PFSK-1 (cell line): ENCODE results near the gene HDAC7.

Source experiments
- FOXP2 ChIP-seq: optimal IDR thresholded peaks from 2 replicates; pipeline ENCODE3; 2011; ENCODE audit warnings: borderline replicate concordance, control low read depth, inconsistent platforms; ENCODE audit not compliant: insufficient read depth; ENCODE audit errors: extremely low read length, extremely low read depth
- POLR2AphosphoS5 ChIP-seq: IDR thresholded peaks from 2 replicates; pipeline ENCODE4 v1.6.1; 2012; ENCODE audit warnings: low read depth, mild to moderate bottlenecking, control low read depth, low read length, moderate library complexity
- SIN3A ChIP-seq: IDR thresholded peaks from 2 replicates; pipeline ENCODE4 v1.6.1; 2012; ENCODE audit warnings: mild to moderate bottlenecking, low read length, moderate library complexity, borderline replicate concordance; ENCODE audit not compliant: insufficient read depth
- TAF1 ChIP-seq: IDR thresholded peaks from 2 replicates; pipeline ENCODE4 v1.6.1; 2012; ENCODE audit warnings: low read length, control low read depth, borderline replicate concordance; ENCODE audit not compliant: insufficient read depth
- TF ChIP-seq, protein P1 (sequence below), 2 experiments: IDR thresholded peaks; 2 replicates each; pipeline versions ENCODE4 v1.6.1 to v1.8.0; 2011 to 2012; ENCODE audit warnings: low read depth in 2 of 2, low read length in 2 of 2, control low read depth in 1 of 2, inconsistent platforms in 1 of 2, mild to moderate bottlenecking in 1 of 2, moderate library complexity in 1 of 2; ENCODE audit not compliant: insufficient read depth in 1 of 2

Gene HDAC7

GRCh38 chr12:47733142-47733541 is 86.6 kb downstream of the HDAC7 start:
- TF ChIP-seq POLR2AphosphoS5 (no peak), FOXP2 (no peak), SIN3A (no peak), TAF1 (no peak)
- TF ChIP-seq, protein P1, sequence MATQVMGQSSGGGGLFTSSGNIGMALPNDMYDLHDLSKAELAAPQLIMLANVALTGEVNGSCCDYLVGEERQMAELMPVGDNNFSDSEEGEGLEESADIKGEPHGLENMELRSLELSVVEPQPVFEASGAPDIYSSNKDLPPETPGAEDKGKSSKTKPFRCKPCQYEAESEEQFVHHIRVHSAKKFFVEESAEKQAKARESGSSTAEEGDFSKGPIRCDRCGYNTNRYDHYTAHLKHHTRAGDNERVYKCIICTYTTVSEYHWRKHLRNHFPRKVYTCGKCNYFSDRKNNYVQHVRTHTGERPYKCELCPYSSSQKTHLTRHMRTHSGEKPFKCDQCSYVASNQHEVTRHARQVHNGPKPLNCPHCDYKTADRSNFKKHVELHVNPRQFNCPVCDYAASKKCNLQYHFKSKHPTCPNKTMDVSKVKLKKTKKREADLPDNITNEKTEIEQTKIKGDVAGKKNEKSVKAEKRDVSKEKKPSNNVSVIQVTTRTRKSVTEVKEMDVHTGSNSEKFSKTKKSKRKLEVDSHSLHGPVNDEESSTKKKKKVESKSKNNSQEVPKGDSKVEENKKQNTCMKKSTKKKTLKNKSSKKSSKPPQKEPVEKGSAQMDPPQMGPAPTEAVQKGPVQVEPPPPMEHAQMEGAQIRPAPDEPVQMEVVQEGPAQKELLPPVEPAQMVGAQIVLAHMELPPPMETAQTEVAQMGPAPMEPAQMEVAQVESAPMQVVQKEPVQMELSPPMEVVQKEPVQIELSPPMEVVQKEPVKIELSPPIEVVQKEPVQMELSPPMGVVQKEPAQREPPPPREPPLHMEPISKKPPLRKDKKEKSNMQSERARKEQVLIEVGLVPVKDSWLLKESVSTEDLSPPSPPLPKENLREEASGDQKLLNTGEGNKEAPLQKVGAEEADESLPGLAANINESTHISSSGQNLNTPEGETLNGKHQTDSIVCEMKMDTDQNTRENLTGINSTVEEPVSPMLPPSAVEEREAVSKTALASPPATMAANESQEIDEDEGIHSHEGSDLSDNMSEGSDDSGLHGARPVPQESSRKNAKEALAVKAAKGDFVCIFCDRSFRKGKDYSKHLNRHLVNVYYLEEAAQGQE (IDR thresholded peaks at IDR 0.05; ENCODE audit: insufficient read depth in 1 of 2, low read depth in 2 of 2, low read length in 2 of 2), result no peak
